HUDEP-2 (cell line): ENCODE data around the gene CHD3.
A peak's percentile ranks its signal among the peaks of the same experiment; 100 is the strongest.
"Not testable (repeated sequence)": the region's sequence is repeated elsewhere in the genome, so short reads cannot be mapped to it uniquely, and the experiment has no call there.

Experiments
- DNase-seq, 76 experiments: peaks; one replicate each; lab custom pipeline; 2025; ENCODE audit not compliant: unreplicated experiment in 76 of 76; lab: John Stamatoyannopoulos, UW

CHD3 gene

GRCh38 chr17:7929158-7930023 is 40.8 kb downstream of the CHD3 start, which contains the start of gene KCNAB3:
KCNAB3 (minus strand) TSS chr17:7929856; CDS start chr17:7929435, 421 bp downstream.
- peak in 4 of 76 experiments; percentile 3 to 15 (median 9) for DNase-seq

- no peak for DNase-seq
Observed at GRCh38 chr17:7930841-7931631, 42.4 kb downstream of the CHD3 start.

GRCh38 chr17:7931709-7932482 is 43.3 kb downstream of the CHD3 start, which contains the start of the genes CNTROB and TRAPPC1:
CNTROB (plus strand) TSS chr17:7932206; CDS start chr17:7933080, 874 bp downstream.
TRAPPC1 (minus strand) TSS chr17:7931946; CDS start chr17:7931829, 117 bp downstream.
- DNase-seq: peak; percentile 56 to 100 (median 99)

DNA sequence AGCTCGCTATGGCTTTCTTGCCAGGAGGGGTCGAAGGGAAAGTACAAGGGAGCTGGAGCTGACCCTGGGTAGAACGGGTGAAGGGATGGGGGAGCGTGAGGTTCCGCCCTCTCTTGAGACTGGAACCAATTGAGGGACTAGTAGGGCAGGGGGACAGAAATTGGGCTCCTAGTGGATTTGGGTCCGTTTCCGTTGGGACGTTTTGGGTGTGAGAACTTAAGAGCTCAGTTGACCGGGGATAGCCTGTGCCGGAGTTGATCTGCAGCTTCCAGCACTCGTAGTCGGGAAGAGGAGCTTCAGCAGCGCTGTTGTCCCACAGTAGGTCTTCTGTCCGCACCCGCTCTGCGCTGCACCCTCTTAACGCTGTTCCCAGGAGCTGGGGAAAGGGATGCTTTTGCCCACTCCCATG is 43.9 kb downstream of the CHD3 start:
- peak in 26 of 76 experiments; percentile 8 to 51 (median 22) for DNase-seq

- peak in 55 of 76 experiments; percentile 13 to 69 (median 43) for DNase-seq
Observed at GRCh38 chr17:7932949-7933348, 44.4 kb downstream of the CHD3 start.

- no peak for DNase-seq
Observed at GRCh38 chr17:7935859-7936258, 47.3 kb downstream of the CHD3 start.

GRCh38 chr17:7940034-7940433 is 51.4 kb downstream of the CHD3 start:
- no peak for DNase-seq

- DNase-seq: no peak
Observed at GRCh38 chr17:7940743-7941142, 52.2 kb downstream of the CHD3 start.

- no peak for DNase-seq
Observed at GRCh38 chr17:7943291-7943690, 54.7 kb downstream of the CHD3 start.

- DNase-seq: no peak
Observed at GRCh38 chr17:7944326-7944725, 55.7 kb downstream of the CHD3 start.

- DNase-seq: no peak
Observed at GRCh38 chr17:7945651-7946050, 57.1 kb downstream of the CHD3 start.

DNA sequence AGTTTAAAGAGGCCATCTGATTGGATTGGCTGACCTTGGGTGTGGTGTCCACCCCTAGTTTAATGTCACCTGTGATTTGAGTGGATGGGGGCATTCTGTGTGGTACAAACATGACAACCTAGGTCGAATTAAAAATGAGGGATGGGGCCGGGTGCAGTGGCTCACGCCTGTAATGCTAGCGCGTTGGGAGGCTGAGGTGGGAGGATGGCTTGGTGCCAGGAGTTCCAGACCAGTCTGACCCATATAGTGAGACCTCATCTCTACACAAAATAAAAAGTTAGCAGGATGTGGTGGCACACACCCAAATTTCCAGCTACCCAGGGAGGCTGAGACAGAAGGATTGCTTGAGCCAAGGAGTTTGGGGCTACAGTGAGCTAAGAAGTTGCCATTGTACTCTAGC is 57.9 kb downstream of the CHD3 start:
- no peak for DNase-seq

GRCh38 chr17:7947651-7948050 is 59.1 kb downstream of the CHD3 start:
- DNase-seq: no peak

DNA sequence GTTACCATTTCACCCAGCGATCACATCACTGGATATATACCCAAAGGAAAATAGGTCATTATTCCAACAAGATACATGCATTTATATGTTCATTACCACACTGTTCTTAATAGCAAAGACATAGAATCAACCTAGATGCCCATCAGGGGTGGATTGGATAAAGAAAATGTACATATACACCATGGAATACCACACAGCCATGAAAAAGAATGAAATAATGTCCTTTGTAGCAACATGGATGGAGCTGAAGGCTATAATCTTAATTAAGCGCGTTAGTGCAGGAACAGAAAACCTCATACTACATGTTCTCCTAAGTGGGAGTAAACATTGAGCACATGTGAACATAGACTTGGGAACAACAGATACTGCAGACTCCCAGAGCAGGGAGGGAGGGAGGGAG is 62.0 kb downstream of the CHD3 start:
- DNase-seq: no peak

GRCh38 chr17:7951143-7951792 is 62.7 kb downstream of the CHD3 start:
- no peak for DNase-seq

DNA sequence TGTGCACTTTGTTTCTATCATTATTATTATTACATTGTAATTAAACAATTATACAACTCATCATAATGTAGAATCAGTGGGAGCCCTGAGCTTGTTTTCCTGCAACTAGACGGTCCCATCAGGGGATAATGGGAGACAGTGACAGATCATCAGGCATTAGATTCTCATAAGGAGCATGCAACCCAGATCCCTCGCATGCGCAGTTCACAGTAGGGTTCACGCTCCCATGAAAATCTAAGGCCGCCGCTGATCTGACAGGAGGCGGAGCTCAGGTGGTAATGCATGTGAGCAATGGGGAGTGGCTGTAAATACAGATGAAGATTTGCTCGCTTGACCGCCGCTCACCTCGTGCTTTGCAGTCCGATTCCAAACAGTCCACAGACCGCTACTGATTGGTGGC is 64.7 kb downstream of the CHD3 start:
- DNase-seq: not testable (repeated sequence)

DNA sequence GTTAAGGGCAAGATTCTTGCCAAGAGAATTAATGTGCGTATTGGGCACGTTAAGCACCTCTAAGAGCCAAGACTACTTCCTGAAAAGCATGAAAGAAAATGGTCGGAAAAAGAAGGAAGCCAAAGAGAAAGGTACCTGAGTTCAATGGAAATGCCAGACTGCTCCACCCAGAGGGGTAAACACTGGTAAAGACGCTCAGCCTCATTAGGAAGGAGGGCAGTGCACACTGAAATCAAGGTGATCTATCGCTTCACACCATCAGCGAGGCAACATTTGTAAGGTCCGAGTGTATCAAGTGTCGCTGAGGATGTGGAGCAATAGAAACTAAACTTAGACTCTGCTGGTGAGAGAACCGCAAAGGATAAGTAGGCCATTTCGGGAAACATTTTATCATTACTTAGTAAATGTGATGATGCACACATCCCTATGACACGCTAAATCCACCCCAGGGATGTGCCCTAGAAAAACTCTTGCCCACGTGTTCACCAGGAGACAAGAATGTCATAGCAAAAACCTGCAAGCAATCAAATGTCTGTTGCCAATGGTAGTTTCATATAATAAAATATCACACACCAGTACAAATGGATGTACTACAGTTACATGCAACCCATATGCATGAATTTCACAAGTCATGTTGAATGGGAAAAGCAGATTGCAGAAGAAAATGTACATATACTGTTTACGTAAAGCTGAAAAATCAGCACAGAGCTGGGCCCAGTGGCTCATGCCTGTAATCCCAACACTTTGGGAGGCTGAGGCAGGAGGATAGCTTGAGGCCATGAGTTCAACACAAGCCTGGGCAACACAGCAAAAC is 67.0 kb downstream of the CHD3 start:
- DNase-seq: no peak

DNA sequence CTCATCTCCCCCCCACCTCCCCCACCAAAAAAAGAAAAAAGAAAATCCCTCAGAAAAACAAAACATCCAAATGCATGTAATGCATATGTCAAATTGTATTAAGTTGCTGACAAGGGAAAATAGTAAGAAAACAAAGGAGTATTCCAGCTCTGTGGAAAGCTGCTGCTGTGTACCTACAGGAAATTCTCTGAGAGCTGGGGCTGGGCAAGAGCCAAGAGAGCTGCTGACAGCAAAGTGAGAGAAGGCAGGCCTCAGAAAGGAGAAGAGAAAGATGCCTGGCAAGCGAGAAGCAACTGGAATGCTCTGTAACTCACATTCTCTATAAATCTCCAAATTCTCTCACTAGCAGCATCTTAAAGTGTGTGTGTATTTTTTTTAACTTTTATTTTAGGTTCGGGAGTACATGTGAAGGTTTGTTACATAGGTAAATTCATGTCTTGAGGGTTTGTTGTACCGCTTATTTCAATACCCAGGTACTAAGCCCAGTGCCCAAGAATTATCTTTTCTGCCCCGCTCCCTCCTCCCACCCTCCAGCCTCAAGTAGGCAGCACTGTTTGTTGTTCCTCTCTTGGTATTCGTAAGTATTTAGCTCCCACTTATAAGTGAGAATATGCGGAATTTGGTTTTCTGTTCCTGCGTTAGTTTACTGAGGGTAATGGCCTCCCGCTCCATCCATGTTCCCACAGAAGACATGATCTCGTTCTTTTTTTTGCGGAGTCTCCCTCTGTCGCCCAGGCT is 67.8 kb downstream of the CHD3 start:
- DNase-seq: no peak
